DMS79 (cell line): ENCODE data around the gene NKAIN4.

Source experiments
- DNase-seq: peaks from one replicate; lab custom pipeline; 2025; lab: John Stamatoyannopoulos, UW

The NKAIN4 gene

DNA sequence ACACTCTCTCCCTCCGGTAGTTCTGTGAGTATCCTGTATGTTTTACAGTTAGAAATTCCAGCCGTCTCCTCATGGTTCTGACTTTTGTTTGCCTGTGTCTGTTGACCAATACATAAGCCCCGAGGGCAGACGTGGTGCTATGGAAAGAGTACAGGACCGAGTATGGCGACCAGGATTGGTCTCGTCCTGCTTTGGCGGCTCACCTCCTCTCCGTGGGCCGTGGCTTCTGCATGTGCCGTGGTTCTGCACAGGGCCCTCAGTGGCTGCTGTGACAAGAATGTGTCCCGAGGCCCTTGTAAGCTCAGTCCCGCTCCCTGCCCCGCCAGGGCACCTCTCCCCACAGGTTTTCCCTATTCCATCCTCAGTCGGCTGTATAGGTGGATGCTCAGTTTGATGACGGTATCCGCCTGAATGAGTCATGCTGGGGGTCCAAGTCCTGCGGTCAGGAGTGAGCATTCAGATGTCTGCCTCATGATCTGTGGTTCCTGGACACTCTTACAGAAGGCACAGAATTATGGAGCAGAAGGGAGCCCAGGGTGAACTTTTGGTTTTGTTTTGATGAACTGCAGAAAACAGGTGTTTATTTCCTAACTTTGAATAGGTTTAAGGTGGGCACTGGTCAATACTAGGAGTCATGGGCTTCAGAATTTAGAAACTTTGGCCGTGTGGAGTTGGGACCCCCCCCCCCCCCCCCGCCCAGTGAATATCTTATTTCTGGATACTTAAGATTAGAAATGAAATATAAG is 19.5 kb upstream of the NKAIN4 start:
- DNase-seq, result no peak

DNA sequence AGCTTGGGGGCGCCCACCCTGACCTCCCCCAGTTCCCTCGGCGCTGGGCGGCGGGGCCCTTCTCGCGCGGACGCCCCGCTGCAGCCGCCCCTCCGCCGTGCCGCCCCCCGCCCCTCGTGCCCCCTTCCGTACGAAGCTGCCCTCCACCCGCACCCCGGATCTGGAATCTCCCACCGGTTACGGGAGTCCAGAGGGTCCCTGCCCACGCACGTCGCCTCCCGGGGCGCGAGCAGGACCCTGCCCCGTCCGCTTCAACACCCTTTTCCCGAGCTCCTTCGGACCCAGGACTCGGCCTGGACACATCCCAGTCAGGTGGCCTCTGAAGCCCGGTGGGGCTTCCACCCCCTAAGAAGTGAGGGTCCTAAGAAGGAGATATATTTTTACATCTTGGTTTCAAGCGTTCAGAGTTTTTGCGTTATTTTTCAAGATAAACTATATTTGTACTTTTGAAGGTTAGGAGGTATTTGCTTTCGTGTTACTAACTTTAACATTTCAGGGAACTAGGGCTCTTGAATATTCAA is 18.9 kb upstream of the NKAIN4 start:
- no peak for DNase-seq

GRCh38 chr20:63272105-63273058 is 18.1 kb upstream of the NKAIN4 start, which contains the start of gene ARFGAP1:
Gene ARFGAP1, plus strand, starts transcription at chr20:63272813. Its CDS starts 2,768 bp downstream, at chr20:63275581.
- peak; percentile 82 for DNase-seq

DNA sequence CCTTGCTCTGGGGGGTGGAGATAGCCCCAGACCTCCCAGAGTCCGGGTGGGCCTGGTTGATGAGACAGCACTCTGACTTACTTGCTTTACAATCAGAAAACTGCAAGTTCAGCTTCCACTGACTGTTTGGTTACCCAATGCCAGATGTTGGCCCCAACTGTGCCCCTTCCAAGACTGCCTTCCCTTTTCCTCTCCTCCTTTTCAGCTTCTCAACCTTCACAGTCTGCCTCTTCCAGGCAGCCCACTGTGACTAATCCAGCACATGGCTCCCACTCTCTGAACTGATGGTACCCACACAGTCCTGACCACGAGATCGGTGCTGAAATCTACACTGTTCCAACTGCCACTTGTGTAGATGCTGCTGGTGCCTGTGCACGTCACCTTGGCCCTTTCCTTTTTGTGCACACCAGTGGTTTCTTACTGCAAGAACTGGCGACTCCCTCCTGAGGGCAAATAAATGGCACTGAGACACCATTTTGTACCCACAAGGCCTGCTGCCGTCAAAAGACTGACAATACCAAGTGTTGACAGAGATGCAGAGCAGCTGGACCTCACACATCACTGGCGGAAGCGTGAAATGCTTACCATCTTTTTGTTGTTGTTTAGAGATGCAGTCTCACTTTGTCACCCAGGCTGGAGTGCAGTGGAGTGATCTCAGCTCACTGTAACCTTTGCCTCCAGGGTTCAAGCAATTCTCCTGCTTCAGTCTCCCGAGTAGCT is 16.5 kb upstream of the NKAIN4 start:
- no peak for DNase-seq

GRCh38 chr20:63269724-63270123 is 15.5 kb upstream of the NKAIN4 start:
- DNase-seq, result no peak

GRCh38 chr20:63268671-63269439 is 14.6 kb upstream of the NKAIN4 start:
- no peak for DNase-seq

GRCh38 chr20:63268256-63268655 is 14.0 kb upstream of the NKAIN4 start:
- no peak for DNase-seq

DNA sequence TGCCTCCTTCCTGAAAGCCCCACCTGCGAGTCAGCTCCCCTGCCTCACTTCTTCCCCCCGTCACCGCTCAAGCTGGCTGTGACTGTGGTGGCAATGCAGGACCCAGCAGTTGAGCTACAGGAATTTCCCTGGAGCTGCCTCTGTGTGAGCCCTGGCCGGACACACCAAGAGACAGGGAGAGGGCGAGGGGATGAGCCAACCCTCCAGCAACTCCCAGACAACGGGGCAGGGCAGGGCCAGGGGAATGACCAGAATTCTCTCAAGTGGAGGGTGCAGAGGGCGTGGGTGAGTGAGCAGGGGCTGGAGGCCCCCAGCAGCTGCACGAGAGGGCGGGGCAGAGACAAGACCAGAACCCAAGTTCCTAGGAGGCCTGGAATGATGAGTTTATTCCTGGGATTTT is 13.4 kb upstream of the NKAIN4 start:
- no peak for DNase-seq

DNA sequence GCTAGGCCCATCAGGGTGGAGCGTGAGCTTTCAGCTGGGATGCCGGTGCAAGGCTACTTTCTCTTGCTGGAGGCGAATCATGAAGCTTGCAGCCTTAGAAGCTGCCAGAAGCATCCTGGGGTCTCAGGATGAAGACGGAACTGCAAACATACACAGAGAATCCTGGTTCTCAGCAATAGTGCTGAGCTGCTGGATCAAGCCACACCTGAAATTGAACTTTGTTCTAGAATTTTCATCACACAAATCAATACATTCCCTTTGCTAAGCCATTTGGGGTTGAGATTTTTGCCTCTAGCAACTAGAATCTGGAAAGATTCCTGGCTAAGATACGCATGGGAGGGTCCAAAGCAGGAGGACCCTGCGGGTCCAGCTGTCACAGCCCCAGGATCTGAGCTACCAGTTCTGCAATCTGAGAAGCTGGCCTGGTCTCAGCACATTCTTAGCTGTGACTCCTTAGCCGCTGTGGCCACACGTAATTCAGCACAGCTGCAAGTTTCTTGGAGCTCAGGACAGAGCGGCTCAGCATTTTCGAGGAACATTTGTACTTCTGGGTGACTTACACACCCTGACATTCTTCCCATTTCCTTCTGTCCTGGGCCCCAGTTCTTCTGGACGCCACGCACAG is 11.7 kb upstream of the NKAIN4 start:
- DNase-seq, result no peak

DNA sequence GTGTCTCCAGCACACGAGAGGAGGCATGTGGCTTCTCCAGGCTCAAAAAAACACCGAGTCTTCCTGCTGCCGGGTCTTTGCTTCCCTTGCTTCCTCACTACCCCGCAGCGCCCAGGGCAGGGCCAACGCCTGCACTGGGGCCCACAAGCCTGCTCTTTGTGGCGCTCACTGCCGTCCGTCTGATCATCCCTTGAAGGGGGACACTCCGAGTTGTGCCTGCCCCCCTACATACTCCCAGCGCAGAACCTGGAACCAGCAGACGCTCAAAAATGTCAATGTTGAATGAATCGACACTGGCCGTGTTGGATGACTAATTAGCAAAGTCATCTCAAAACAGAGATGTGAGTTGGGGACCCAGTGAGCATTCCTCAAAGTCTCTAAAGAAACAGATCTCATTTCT is 10.3 kb upstream of the NKAIN4 start:
- no peak for DNase-seq

DNA sequence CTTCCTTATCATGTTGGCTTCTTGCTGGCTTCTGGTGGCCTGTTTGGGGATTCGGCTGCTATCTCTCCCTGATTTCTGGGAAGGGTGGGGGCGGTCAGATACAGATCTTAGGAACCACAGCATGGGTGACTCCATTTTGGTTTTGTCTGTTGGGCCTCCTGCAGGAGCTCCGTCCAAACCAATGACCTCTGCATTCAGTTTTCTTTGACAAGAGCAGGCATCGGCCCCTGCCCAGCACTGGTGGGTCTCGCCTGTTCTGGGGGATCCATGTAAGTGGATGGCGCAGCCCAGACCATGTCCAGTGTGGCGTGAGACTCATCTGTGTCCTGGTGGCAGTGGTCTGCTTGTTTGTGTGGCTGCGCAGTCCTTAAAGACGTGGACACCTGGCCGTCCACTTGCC is 9.7 kb upstream of the NKAIN4 start:
- no peak for DNase-seq

- no peak for DNase-seq
Observed at GRCh38 chr20:63262836-63263235, 8.6 kb upstream of the NKAIN4 start.

GRCh38 chr20:63261795-63262528 is 7.7 kb upstream of the NKAIN4 start:
- DNase-seq, result no peak

DNA sequence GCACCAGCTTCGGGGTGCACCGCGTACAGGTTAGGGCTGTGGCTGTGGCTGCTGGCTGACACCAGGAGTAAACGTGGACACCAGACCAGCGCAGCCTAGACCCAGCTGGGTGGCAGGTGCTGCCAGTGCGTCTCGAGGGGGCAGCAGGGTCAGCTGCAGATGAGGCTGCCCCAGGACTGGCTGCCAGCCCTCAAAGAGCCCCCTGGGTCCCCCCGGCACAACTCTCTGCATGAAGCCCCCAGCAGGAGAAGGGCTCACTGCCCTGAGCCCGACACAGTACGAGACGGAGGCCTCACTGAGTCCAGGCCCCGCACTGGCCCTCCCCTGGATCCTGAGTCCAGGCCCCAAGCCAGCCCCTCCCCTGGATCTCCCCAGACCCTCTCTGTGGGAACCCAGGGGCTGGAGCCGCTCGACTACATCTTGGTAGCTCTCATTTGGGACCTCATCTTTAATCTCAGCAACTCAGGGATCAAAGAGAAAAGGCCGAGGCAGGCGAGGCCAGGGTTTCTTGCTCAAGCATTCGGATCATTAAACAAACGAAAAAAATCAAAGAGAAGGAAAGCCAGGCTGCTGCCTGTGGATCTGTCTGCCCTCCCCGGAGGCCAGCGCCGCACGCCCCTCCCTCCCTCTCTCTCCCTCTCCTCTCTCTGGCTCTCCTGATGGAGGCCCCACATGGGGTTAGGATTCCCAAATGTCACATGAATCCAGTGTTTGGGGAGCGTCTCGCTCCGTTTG is 7.0 kb upstream of the NKAIN4 start:
- no peak for DNase-seq

DNA sequence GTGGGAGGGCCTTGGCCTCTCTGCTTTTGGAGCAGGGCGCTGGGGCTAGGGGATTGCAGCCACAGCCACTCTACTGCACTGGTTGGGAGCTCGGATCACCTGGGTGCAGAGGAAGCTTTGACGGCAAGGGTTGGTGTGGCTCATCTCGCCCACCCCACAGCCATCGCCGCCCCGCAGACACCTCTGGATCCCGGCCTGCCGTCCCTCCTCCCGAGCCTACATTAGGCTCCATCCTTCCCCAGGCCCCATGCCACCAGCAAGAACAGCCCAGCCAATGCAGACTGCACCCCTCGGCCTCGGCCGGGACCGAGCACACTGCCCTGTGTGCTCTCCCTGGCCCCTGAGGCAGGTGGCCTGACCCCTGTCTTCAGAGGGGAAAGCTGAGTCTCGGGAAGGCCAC is 6.3 kb upstream of the NKAIN4 start:
- no peak for DNase-seq

DNA sequence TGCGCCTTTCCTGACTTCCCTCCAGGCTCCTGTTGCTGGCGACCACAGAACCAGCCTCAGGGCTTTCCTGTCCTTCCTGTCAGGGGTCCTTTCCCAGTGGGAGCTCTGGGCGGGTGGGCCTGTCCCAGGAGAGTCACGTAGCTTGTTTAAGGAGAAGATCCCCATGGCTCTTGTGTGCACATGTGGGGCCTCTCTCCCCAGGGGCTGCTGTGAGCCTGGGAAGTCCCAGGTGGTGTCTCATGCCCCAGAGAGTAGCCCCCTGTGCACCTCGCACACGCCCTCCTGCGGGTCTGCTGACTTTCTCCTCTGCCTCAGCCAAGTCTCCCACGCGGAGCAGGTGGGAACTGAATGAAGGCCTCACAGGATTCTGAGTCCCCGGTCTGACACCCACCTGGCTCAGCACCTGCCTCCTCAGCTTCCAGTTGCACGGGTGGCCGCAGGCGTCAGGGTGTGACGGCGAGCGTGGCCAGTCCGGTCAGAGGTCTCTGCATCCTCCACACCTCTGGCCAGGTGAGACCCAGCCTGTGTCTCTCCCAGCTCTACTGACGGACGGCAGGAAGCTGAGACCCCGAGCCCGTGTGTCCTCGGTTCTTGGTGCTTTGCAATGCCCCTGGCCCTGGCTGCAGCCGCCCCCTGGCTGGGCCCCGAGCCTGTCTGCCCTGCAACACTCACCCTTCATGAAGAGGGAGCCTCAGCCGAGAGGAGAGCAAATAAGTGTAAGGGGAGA is 5.6 kb upstream of the NKAIN4 start:
- no peak for DNase-seq

GRCh38 chr20:63258781-63259180 is 4.5 kb upstream of the NKAIN4 start:
- no peak for DNase-seq

- no peak for DNase-seq
Observed at GRCh38 chr20:63257629-63258028, 3.4 kb upstream of the NKAIN4 start.

DNA sequence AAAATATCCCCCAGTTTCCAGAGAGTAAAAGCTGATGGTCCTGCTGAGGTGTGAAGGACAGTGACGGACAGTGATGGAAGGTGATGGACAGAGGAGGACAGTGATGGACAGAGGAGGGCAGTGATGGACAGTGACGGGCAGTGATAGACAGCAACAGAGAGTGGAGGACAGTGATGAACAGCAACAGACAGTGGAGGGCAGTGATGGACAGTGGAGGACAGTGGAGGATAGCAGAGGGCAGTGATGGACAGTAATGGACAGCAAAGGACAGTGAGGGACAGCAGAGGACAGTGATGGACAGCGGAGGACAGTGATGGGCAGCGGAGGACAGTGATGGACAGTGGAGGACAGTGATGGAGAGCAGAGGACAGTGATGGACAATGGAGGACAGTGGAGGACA is 2.7 kb upstream of the NKAIN4 start:
- DNase-seq, result no peak
